ENCODE results near the gene C4orf50.

C4orf50 gene

GRCh38 chr4:5890063-5890727 lies 128.0 kb downstream of the C4orf50 start:
- DNase-seq (ENCODE audit: low spot score) = peak; percentile 32

DNA sequence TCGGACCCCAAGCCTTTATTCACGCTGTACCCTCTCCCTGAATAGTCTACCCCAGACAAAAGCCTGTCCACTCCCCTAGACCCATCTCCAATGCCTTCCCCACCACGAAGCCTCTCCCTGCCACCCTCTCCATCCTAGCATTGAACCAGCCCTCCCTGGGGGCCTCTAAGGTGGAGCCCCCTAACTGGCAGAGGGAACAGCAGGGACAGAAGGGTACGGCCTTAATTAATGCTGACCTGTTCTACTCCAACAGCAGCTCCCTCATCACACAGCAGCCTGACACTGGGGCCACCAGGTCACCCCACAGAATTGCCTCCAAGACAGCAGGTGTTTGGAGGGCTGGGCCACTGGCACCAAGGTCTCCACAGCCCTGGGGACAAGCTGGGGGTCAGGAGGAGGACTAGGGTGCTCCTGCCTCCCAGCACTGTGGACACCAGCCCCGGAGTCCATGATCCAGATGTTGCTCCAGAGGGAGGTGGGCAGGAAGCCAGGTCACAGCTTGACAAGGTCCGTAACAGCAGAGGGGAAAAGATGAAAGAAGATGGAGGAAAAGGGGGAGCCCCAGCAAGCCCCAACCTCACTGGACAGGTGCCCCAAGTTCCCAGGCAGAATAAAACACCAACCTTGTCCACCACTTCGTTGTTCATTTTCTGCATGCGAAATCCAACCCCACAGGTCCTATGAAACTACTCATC lies 129.1 kb downstream of the C4orf50 start:
- no peak for DNase-seq (ENCODE audit: low spot score)

DNA sequence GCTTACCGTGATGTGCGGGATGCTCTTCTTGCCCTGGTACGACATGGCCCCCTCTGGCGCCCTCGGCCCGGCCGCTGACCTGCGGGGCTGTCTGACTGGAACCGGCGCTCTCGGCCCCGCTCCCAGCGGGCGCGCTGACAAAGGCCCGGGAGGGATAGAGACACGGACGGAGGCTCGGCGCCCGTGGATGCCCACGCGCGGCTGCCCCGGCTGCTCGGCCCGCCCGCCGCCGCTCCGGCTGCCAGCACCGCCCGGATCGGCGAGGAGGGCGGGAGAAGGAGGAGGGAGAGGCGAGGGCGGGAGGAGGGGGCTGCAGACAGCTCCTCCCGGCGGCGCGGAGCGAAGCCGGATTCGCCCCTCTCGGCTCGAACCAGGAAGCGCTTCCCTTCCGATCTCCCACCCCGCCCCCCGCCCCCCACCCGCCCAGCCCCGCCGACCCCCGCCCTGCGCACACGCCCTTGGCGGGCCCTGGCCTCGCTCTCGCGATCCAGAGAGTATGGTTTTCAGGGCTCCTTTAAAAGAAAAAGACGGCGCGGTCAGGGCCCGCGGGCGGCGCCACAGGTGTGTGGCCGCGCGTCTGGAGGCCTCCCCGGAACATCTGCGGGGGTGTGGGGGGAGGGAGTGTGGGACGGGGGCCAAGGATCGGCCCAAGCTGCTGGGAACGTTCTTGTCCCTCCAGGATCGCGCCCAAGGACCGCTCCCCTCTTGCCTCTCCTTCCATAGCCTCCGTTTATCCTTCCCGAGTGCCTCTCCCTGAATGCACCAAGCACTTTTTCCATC lies 129.8 kb downstream of the C4orf50 start:
- no peak for DNase-seq (ENCODE audit: low spot score)

- no peak for DNase-seq (ENCODE audit: low spot score)
These were observed 130.6 kb downstream of the C4orf50 start for GRCh38 chr4:5887361-5888221.

DNA sequence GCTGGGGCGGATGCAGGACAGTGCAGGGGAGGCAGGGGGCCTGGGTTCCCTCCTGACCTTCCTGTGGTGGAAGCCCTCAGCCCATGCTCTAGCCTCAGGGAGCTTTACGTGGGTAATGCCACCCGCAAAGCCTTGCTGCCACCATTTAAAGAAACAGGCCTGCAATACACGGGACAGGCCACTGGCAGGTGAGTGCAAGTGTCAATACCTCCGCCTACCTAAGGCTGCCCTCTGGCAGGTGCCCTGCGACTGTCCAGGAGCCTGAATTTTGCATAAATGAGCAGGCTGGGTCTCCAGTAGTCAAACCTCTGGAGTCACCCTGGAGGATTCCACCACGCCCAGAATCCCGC lies 131.2 kb downstream of the C4orf50 start:
- no peak for DNase-seq (ENCODE audit: low spot score)

DNA sequence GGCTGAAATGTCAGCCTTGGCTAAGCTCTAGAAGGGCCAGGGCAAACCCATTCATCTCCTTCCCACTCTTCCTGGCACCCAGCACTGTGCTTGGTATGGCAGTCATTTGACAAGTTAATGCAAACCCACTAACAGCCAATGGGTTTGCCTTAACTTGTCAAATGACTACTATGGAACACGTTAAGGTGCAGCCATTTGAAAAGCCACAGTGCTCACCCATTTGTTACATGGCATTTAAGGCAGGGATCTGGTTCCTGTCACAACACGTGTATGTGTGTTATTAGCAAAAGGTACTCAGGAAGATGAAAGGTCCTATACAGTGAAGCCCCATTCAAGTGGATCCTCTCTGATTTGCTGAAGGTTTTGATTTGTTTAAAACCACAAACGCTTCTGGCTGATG lies 132.5 kb downstream of the C4orf50 start:
- no peak for DNase-seq (ENCODE audit: low spot score)

GRCh38 chr4:5884796-5885195 lies 133.4 kb downstream of the C4orf50 start:
- no peak for DNase-seq (ENCODE audit: low spot score)

DNA sequence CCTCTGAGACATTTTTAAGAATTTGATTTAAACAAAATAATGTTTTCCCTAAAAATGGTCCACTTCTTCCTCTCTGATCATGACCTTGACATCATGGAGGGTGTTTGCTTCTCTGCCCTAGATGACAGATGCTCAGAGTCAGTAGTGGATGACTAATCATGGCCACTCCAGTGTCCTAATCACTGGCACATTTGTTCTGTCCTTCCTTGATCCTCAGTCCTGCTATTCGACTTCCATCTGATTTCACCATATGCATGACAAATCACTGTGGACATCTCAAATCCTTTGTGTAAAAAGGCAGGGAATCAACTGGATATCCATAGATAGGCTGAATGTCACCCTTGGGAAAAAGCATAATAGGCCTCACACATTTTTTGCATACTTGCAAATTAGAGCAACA lies 134.3 kb downstream of the C4orf50 start:
- DNase-seq (ENCODE audit: low spot score) = no peak

GRCh38 chr4:5882947-5883346 lies 135.3 kb downstream of the C4orf50 start:
- no peak for DNase-seq (ENCODE audit: low spot score)

DNA sequence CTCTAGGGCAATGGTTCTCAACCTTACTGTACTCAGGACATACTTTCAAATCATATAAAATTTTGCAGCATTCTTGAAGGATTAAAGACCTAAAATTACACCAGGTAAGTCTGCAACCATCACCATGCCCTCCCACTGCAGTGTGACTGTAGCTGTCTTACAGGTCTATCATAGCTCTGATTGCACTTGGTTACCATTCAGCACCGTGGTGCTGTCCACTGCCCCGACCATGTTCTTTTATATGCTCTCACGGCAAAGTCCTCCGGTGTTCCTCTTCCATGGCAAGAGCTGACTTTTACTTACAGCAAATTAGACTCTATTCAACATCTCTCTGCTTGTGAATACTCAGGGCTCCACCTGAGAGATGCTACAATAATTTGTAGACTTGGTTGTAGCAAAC lies 136.9 kb downstream of the C4orf50 start:
- DNase-seq (ENCODE audit: low spot score) = no peak

DNA sequence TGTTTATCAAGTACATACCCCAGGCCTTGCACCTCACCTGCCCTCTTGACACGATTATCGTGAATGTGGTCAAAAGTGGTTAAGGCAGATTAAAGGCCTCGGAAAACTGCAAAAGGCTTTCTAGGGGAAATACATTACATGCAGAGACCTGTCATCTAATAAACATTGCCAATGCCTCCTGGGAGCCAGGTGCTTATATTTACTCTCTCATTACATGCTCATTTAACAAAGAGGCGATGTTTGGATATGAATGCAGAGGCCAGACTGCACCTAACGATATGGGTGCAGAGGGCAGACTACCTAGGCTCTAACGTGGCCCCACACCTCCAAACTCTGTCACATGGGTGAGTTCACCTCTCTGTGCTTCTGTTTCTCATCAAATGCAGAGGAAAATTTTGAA lies 139.9 kb downstream of the C4orf50 start:
- DNase-seq (ENCODE audit: low spot score) = no peak

GRCh38 chr4:5877392-5877791 lies 140.8 kb downstream of the C4orf50 start:
- DNase-seq (ENCODE audit: low spot score) = no peak

DNA sequence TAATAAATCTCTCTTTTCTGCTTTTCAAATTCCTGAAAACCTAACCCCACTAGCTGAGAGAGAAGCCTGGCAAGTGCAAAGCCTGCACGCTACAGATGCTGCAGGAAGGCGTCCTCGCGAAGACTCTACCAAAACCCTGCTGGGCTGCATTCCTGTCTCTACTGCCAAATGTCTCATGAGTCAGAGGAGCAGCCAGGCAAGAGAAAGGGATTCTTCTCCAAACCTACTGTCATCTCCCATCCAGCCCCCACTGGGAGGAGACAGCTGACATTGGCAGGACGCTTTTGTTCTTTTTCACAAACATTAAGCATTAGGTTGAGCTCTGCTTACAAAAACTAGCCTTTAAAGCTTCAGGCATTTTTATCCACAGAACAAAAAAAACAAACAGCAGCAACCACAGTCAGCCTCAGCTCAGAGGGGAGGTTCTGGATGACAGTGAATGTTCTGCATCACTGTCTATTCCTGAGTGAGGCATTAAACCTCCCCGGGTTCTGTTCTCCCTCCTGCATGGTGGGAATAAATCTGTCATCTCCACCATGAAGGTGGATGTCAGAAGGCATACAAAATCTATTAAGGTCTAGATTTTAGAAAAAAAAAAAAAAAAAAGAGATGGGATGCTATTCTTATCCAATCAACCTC lies 143.3 kb downstream of the C4orf50 start:
- DNase-seq (ENCODE audit: low spot score) = peak; percentile 21

DNA sequence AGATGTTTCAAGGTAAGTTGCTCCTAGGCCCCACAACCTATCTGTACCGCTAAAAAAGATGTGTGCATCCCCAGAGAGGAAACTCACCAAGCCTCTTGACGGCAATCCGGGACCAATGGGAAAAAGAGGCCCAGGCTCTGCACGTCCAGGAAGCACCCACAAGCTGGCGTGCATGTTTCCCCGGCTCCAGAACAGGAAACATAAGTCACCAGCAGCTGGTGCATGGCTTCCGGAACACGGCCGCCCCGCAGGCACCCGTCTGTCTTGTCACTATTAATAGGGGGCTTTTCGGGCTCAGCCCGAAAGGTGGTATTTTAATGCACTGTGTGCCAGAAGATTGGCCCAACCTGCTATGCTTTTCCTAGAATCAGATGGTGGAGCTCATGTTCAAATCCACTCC lies 147.5 kb downstream of the C4orf50 start:
- no peak for DNase-seq (ENCODE audit: low spot score)

- no peak for DNase-seq (ENCODE audit: low spot score)
These were observed 148.1 kb downstream of the C4orf50 start for GRCh38 chr4:5869966-5870619.

DNA sequence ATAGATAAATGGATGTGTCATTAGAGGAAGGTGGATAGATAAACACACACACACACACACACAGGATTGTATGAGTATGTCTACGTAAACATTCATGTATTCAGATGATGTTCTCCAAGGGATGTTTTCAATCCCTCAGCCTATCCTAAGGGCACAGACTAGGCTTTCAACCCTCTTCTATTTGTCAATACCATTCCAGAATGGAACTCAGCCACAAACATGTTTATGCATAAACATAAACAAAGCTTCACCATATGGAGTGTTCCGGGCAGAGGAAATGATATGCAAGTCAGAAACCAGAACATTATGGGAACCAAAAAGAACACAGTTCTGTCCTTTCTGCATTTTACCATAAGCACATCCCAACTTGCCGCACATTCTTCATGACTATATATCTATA lies 150.4 kb downstream of the C4orf50 start:
- DNase-seq (ENCODE audit: low spot score) = no peak

DNA sequence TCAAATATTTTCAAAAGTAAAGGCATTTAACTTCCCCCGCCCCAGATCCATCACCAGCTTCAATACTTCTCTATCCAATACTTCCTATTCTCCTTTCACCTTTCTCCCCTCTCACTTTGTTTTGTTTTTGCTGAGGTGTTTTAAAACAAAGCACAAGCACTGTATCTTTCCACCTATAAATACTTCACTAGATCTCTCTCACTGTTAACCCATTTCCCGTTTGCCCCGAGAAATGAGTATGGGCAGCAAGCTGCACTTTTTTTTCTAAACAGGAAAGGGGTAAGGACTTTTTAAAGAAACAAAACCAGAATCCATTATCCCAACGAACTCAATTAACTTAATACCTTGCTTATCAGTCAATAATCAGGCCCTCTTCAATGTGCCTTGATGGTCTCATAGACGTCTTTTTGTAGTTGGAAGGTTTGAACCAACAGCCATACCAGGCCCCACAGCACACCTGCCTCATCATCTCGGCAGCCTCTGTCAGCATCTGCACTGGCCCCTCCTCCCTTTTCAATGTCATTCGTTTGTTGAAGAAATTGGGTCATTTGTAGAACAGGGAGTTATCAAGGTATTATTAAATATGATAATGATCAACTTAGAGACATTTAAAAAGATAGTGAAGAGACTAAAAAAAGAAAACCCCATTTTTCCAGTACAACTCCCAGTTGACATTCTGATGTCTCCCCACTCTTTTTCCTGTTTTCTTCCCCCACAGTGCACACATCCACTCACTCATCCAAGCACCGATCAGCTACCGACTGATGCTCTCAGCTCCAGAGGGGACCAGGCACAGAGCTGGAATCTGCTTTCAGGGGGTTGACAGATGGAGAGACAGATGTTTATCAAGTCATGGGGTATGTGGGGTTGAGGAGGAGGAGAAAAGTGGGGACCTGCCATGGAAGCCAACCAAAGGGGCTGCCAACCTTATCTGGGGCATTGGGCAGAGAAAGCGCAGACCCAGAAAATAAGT lies 151.1 kb downstream of the C4orf50 start:
- DNase-seq (ENCODE audit: low spot score) = no peak

- DNase-seq (ENCODE audit: low spot score) = no peak
These were observed 152.2 kb downstream of the C4orf50 start for GRCh38 chr4:5865896-5866599.

DNA sequence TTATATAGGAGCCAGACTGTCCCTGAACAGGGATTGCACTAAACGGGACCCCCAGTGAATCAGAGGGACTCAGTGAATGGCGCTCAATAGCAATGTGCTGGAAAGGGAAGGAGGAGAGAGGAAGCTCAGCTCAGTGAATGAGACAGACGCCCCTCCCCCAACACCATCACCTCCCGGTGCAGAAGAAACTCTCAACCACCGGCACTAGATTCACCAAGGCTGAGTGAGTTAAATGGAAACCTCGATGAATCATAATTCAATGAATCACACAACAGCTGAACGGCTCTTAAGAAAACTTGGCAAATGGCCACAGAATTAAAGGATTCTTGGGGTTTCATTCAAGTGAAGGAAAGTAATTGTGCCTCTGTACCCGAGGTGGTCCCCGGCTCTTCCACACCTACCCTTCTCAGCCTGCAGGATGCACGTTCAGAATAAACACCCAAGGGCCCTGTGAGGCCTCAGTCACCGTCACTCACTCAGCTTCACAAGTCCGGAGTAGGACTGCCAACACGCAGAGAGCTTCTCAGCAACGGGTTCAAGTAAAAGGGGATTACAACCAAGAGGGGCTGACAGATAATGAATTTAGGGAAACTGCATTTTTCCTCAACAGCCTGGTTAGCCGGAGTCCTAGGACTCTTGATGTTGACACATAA lies 154.6 kb downstream of the C4orf50 start:
- no peak for DNase-seq (ENCODE audit: low spot score)
